PC-9 (cell line): Measurements from ENCODE around the gene CD74.

Source experiments
- CTCF ChIP-seq: fragments of 200-600 bp; sonication (generic); conservative IDR thresholded peaks from 2 replicates; pipeline ENCODE4 v1.6.1; 2017; ENCODE audit warnings: mixed run types, antibody characterized with exemption, mild to moderate bottlenecking, moderate library complexity
- EZH2 ChIP-seq: fragments of 200-600 bp; sonication (generic); IDR thresholded peaks from 2 replicates; pipeline ENCODE4 v1.8.0; 2017; ENCODE audit warnings: antibody characterized with exemption, low read depth

- TF ChIP-seq CTCF = no peak
- no peak for TF ChIP-seq EZH2
These were observed 60.3 kb downstream of the CD74 start for GRCh38 chr5:150352244-150353031.
